H1 (cell line): ENCODE data around the gene HS3ST5. TPM values are rescaled to one million over a fixed set of nuclear protein-coding genes. Genes with fewer than 3 reads are reported as not detected.

Source experiments
- CTCF ChIA-PET: fragments of 300-600 bp; sonication (Branson Sonifier 250); formaldehyde crosslinking; loops from one replicate; lab custom pipeline; 2021; ENCODE audit not compliant: partially characterized antibody; lab: Charles Lee
- POLR2A ChIA-PET: fragments of 300-600 bp; sonication (Branson Sonifier 250); formaldehyde crosslinking; loops from one replicate; lab custom pipeline; 2021; ENCODE audit warnings: inconsistent platforms; ENCODE audit not compliant: partially characterized antibody; lab: Charles Lee
- DNase-seq, 2 experiments: peaks; one replicate each; pipeline versions ENCODE4 v3.0.0 to v3.0.0-alpha.2; 2010 to 2022; ENCODE audit warnings: low spot score in 2 of 2, low read depth in 1 of 2, mixed read lengths in 1 of 2
- FAIRE-seq: peaks from 2 replicates; lab custom pipeline; 2011; peaks lifted over from hg19 to GRCh38; lab: Jason Lieb, UNC
- H2AFZ ChIP-seq: 2 replicates; pipeline ENCODE4 v1.8.1; 2012; ENCODE audit warnings: low read length, inconsistent platforms
- H2AK5ac ChIP-seq: 2 replicates; pipeline ENCODE4 v1.6.1; 2013; ENCODE audit warnings: low read depth, low read length
- H2BK120ac ChIP-seq: replicated peaks from 2 replicates; pipeline ENCODE3; 2013; ENCODE audit warnings: low read depth, low read length, inconsistent platforms
- H2BK12ac ChIP-seq: 2 replicates; pipeline ENCODE4 v1.6.1; 2013; ENCODE audit warnings: low read depth, low read length
- H2BK15ac ChIP-seq: 2 replicates; pipeline ENCODE4 v1.6.1; 2013; ENCODE audit warnings: low read length
- H2BK20ac ChIP-seq: 2 replicates; pipeline ENCODE4 v1.6.1; 2013; ENCODE audit warnings: low read length
- H2BK5ac ChIP-seq: 2 replicates; pipeline ENCODE4 v1.6.1; 2013; ENCODE audit warnings: low read depth, low read length
- H3K14ac ChIP-seq: 2 replicates; pipeline ENCODE4 v1.6.1; 2013; ENCODE audit warnings: inconsistent platforms; ENCODE audit not compliant: insufficient read length
- H3K18ac ChIP-seq: 2 replicates; pipeline ENCODE4 v1.6.1; 2013; ENCODE audit warnings: low read length; ENCODE audit errors: extremely low read depth
- H3K23ac ChIP-seq: 2 replicates; pipeline ENCODE4 v1.6.1; 2013; ENCODE audit warnings: inconsistent platforms; ENCODE audit not compliant: insufficient read length
- H3K23me2 ChIP-seq: 2 replicates; pipeline ENCODE4 v1.6.1; 2013; ENCODE audit warnings: low read depth, low read length
- H3K27ac ChIP-seq: 2 replicates; pipeline ENCODE4 v1.6.1; 2011; ENCODE audit warnings: low read depth, low read length, inconsistent platforms
- H3K27me3 ChIP-seq, 4 experiments: replicated peaks in 1 of 4; 1 replicate in 1 of 4; 2 replicates in 3 of 4; pipeline versions ENCODE4 v1.6.1 to v1.8.1; 2011 to 2013; ENCODE audit warnings: low read length in 3 of 4, mild to moderate bottlenecking in 3 of 4, inconsistent platforms in 2 of 4, mixed read lengths in 2 of 4, moderate library complexity in 1 of 4; ENCODE audit not compliant: control insufficient read depth in 3 of 4, insufficient read depth in 3 of 4; ENCODE audit errors: extremely low read depth in 1 of 4
- H3K36me3 ChIP-seq, 4 experiments: 2 replicates each; pipeline versions ENCODE4 v1.6.1 to v1.8.1; 2011 to 2013; ENCODE audit warnings: mild to moderate bottlenecking in 4 of 4, low read length in 3 of 4, moderate library complexity in 2 of 4, control low read depth in 1 of 4, inconsistent platforms in 1 of 4; ENCODE audit not compliant: insufficient read depth in 4 of 4, control insufficient read depth in 2 of 4
- H3K4ac ChIP-seq: replicated peaks from 2 replicates; pipeline ENCODE3; 2013; ENCODE audit warnings: low read length, low read depth, mixed read lengths, inconsistent platforms; ENCODE audit not compliant: insufficient read length
- H3K4me1 ChIP-seq, 4 experiments: replicated peaks in 1 of 4; 1 replicate in 1 of 4; 2 replicates in 3 of 4; pipeline versions ENCODE4 v1.6.1 to v1.8.1; 2011 to 2013; ENCODE audit warnings: low read length in 3 of 4, inconsistent platforms in 2 of 4, mixed read lengths in 1 of 4; ENCODE audit not compliant: insufficient read depth in 4 of 4, control insufficient read depth in 3 of 4
- H3K4me2 ChIP-seq, 2 experiments: 2 replicates each; pipeline versions ENCODE4 v1.6.1 to v1.8.1; 2011 to 2013; ENCODE audit warnings: low read depth in 2 of 2, low read length in 2 of 2, control low read depth in 1 of 2, inconsistent platforms in 1 of 2, mild to moderate bottlenecking in 1 of 2; ENCODE audit not compliant: insufficient read depth in 1 of 2
- H3K4me3 ChIP-seq, 4 experiments: fragments of 200-600, 300-600 bp in 1 of 4; sonication (generic), shearing (Covaris generic), sonication (Bioruptor Twin) in 1 of 4; 2 replicates each; pipeline versions ENCODE4 v1.5.1 to v1.8.1; 2011 to 2016; ENCODE audit warnings: low read length in 4 of 4, low read depth in 3 of 4, control low read depth in 2 of 4, inconsistent platforms in 2 of 4, mild to moderate bottlenecking in 2 of 4, mixed read lengths in 1 of 4, moderate library complexity in 1 of 4; ENCODE audit not compliant: insufficient read depth in 2 of 4; ENCODE audit errors: extremely low read depth in 1 of 4
- H3K56ac ChIP-seq: replicated peaks from 2 replicates; pipeline ENCODE3; 2013; ENCODE audit warnings: low read depth, mild to moderate bottlenecking, mixed read lengths, low read length, inconsistent platforms; ENCODE audit not compliant: insufficient read length
- H3K79me1 ChIP-seq: 2 replicates; pipeline ENCODE4 v1.6.1; 2013; ENCODE audit warnings: low read depth, low read length, control low read depth
- H3K79me2 ChIP-seq, 2 experiments: 2 replicates each; pipeline versions ENCODE4 v1.6.1 to v1.8.1; 2012 to 2013; ENCODE audit warnings: low read length in 2 of 2, mild to moderate bottlenecking in 2 of 2, inconsistent platforms in 1 of 2; ENCODE audit not compliant: insufficient read depth in 2 of 2, control insufficient read depth in 1 of 2
- H3K9ac ChIP-seq, 4 experiments: replicated peaks in 1 of 4; 1 replicate in 1 of 4; 2 replicates in 3 of 4; pipeline versions ENCODE4 v1.6.1 to v1.8.1; 2011 to 2013; ENCODE audit warnings: low read depth in 3 of 4, low read length in 3 of 4, control low read depth in 2 of 4, mild to moderate bottlenecking in 2 of 4, moderate library complexity in 2 of 4, inconsistent platforms in 1 of 4; ENCODE audit errors: extremely low read depth in 1 of 4
- H3K9me3 ChIP-seq, 2 experiments: 2 replicates each; pipeline versions ENCODE4 v1.6.1 to v1.8.1; 2012 to 2013; ENCODE audit warnings: mild to moderate bottlenecking in 2 of 2, moderate library complexity in 2 of 2, control low read depth in 1 of 2, inconsistent platforms in 1 of 2, low read depth in 1 of 2, low read length in 1 of 2, mixed read lengths in 1 of 2; ENCODE audit not compliant: insufficient read depth in 2 of 2
- H4K20me1 ChIP-seq, 2 experiments: replicated peaks in 1 of 2; 2 replicates each; pipeline versions ENCODE3 to v1.8.1; 2011 to 2013; ENCODE audit warnings: inconsistent platforms in 2 of 2, low read length in 2 of 2, mild to moderate bottlenecking in 1 of 2; ENCODE audit not compliant: insufficient read depth in 2 of 2, control insufficient read depth in 1 of 2
- H4K5ac ChIP-seq: 2 replicates; pipeline ENCODE4 v1.6.1; 2013; ENCODE audit warnings: low read length, low read depth, mixed read lengths, inconsistent platforms; ENCODE audit not compliant: insufficient read length
- H4K8ac ChIP-seq: 2 replicates; pipeline ENCODE4 v1.8.0; 2013; ENCODE audit warnings: mild to moderate bottlenecking, moderate library complexity, low read length, inconsistent platforms; ENCODE audit not compliant: insufficient read depth; ENCODE audit errors: extremely low read depth
- H4K91ac ChIP-seq: replicated peaks from 2 replicates; pipeline ENCODE3; 2013; ENCODE audit warnings: low read length, mixed read lengths, inconsistent platforms; ENCODE audit not compliant: insufficient read length
- ASH2L ChIP-seq: fragments of 200-600, 300-600 bp; sonication (generic); IDR thresholded peaks from one replicate; pipeline ENCODE4 v1.7.1; 2017; ENCODE audit warnings: low read length
- BCL11A ChIP-seq, 2 experiments: IDR thresholded peaks; one replicate each; pipeline ENCODE4 v1.6.1; 2011; ENCODE audit warnings: low read depth in 2 of 2, low read length in 2 of 2, mild to moderate bottlenecking in 2 of 2
- BRCA1 ChIP-seq: IDR thresholded peaks from 2 replicates; pipeline ENCODE4 v1.6.1; 2012; ENCODE audit warnings: low read depth, low read length, improper control_type of control experiment
- CBX5 ChIP-seq: fragments of 300-800, 300-1000 bp; sonication (generic); IDR thresholded peaks from 2 replicates; pipeline ENCODE4 v1.7.1; 2016; ENCODE audit warnings: antibody characterized with exemption, low read length, low read depth
- CBX8 ChIP-seq: fragments of 300-800, 300-1000 bp; sonication (generic); IDR thresholded peaks from 2 replicates; pipeline ENCODE4 v1.7.1; 2016; ENCODE audit warnings: low read depth, low read length, borderline replicate concordance
- CEBPB ChIP-seq: IDR thresholded peaks from 2 replicates; pipeline ENCODE4 v1.6.1; 2012; ENCODE audit warnings: low read depth, low read length
- CHD1 ChIP-seq: IDR thresholded peaks from 2 replicates; pipeline ENCODE4 v1.6.1; 2012; ENCODE audit warnings: low read depth, low read length, improper control_type of control experiment
- EGR1 ChIP-seq: IDR thresholded peaks from 2 replicates; pipeline ENCODE4 v1.6.1; 2011; ENCODE audit warnings: low read depth, low read length, borderline replicate concordance
- HDAC6 ChIP-seq: IDR thresholded peaks from one replicate; pipeline ENCODE4 v1.7.1; 2012; ENCODE audit warnings: low read depth, mild to moderate bottlenecking, inconsistent platforms, low read length, moderate library complexity
- POU5F1 ChIP-seq: IDR thresholded peaks from 2 replicates; pipeline ENCODE4 v1.6.1; 2011; ENCODE audit warnings: low read depth, mild to moderate bottlenecking, low read length, moderate library complexity
- RFX5 ChIP-seq: IDR thresholded peaks from 2 replicates; pipeline ENCODE4 v1.6.1; 2011; ENCODE audit warnings: low read depth, low read length, improper control_type of control experiment, borderline replicate concordance
- RNF2 ChIP-seq: fragments of 200-900, 300-1000 bp; sonication (generic); IDR thresholded peaks from 2 replicates; pipeline ENCODE4 v1.7.1; 2016; ENCODE audit warnings: borderline replicate concordance, low read depth, mild to moderate bottlenecking, antibody characterized with exemption, low read length; ENCODE audit not compliant: poor library complexity, severe bottlenecking; ENCODE audit errors: missing control alignments
- SIRT6 ChIP-seq: IDR thresholded peaks from one replicate; pipeline ENCODE4 v1.7.1; 2012; ENCODE audit warnings: low read length, inconsistent platforms
- SP1 ChIP-seq: IDR thresholded peaks from 2 replicates; pipeline ENCODE4 v1.6.1; 2011; ENCODE audit warnings: low read depth, low read length
- SUZ12 ChIP-seq: fragments of 200-600 bp; sonication (generic); IDR thresholded peaks from 2 replicates; pipeline ENCODE4 v1.6.1; 2012; ENCODE audit warnings: mild to moderate bottlenecking, inconsistent platforms, low read length, moderate library complexity, mixed read lengths
- WGBS, 2 experiments: shearing (Covaris generic) in 1 of 2; methylation state at CpG; one replicate each; pipeline versions ENCODE4 v1.1.6 to v1.1.7; 2013 to 2015; ENCODE audit warnings: low lambda C conversion rate in 2 of 2, mixed read lengths in 2 of 2, inconsistent platforms in 1 of 2, low coverage in 1 of 2, missing lambda C conversion rate in 1 of 2; ENCODE audit not compliant: insufficient replicate concordance in 2 of 2, insufficient coverage in 1 of 2, insufficient read length in 1 of 2; ENCODE audit errors: extremely low coverage in 1 of 2, missing lambda C conversion rate in 1 of 2; 5-methylcytosine and 5-hydroxymethylcytosine counted together
- polyA plus RNA-seq, 7 experiments: library from polyadenylated mRNA; depleted of rRNA in 3 of 7; stranded (reverse) in 5 of 7; unstranded in 2 of 7; fragments of >200 nt in 5 of 7; fragments of 200-250 nt in 2 of 7; gene quantifications; 1 replicate in 5 of 7; 2 replicates in 1 of 7; 4 replicates in 1 of 7; pipeline versions ENCODE4 v1.2.1 to v1.2.3, GENCODE V29; 2011 to 2013; ENCODE audit warnings: missing spikeins in 2 of 7, mixed read lengths in 2 of 7
- total RNA-seq: library from RNA; stranded (reverse); fragmentation: NEBNext Ultra II Directional; extraction: Animal tissue kit (Norgen Biotek cat#: 25700); gene quantifications from 2 replicates; pipeline ENCODE4 v1.2.1, GENCODE V29; 2021

Gene HS3ST5
- total and polyA plus RNA-seq, 2 of the 8 experiments (the other 6 are each of a cell fraction or from before 2014, with no cell fraction given): 1.2 to 9.9 TPM

DNA sequence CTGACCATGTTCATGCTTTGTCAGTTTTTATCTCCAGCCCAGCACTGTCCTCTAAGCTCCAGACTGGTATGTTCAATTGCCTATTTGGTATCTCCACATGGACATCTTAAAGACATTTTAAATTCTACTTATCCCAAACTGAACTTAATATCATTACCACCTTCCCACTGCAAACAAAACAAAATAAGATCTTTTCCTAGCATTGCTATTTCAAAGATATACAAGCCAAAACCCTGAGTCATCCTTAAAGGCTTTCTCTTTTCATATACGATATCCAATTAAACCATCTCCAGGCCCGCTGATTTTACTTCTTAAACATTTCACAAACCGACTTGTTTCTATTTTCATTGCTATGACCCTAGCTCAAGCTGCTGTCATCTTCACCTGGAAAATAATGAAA is 35.1 kb upstream of the HS3ST5 start:
- H3K79me1 ChIP-seq: no peaks in the 10 kb centered on the region
- TF ChIP-seq POU5F1 (no peak), RFX5 (no peak), ASH2L (no peak), CHD1 (no peak), EGR1 (no peak), CBX5 (no peak), SUZ12 (no peak), RNF2 (no peak), SP1 (no peak), SIRT6 (no peak), BRCA1 (no peak), BCL11A (IDR thresholded peaks at IDR 0.05; ENCODE audit: low read depth in 2 of 2, low read length in 2 of 2) (no peak), HDAC6 (no peak), CBX8 (no peak), CEBPB (no peak)
- TF ChIP-seq, all 59 proteins: peak for 0
- H2BK15ac ChIP-seq: no peak overlapping the region
- no peaks in the 10 kb centered on the region for H3K23me2 ChIP-seq
- H3K27me3 ChIP-seq: no peaks in the 10 kb centered on the region
- no peak overlapping the region for H3K14ac ChIP-seq
- no peak overlapping the region; the same call in 1 of the 2 replicates for H2BK20ac ChIP-seq
- H2AFZ ChIP-seq: no peak overlapping the region
- no peak overlapping the region for H3K4me3 ChIP-seq
- no peak overlapping the region; the same call in 1 of the 2 replicates for H2BK12ac ChIP-seq
- H3K27ac ChIP-seq: no peak overlapping the region
- no peak overlapping the region for H4K91ac ChIP-seq
- no peak overlapping the region for H3K23ac ChIP-seq
- H2BK120ac ChIP-seq: peak overlapping the region; percentile 7
- no peak overlapping the region for H4K8ac ChIP-seq
- DNase-seq: no peak
- H4K5ac ChIP-seq: no peak overlapping the region
- H3K4me1 ChIP-seq: peaks cover 0 to 9% (median 4%) of the 10 kb centered on the region in 4 experiments; a peak in 2 of 7 replicates
- H3K4ac ChIP-seq: no peak overlapping the region
- ChIA-PET CTCF (interaction anchor here (1.5 kb wide), 1 partner anchor 34 kb away, joined by 5 read pairs; no protein-coding TSS in a partner anchor), POLR2A (interaction anchor here (2.3 kb wide), 1 partner anchor 9 kb away, joined by 10 read pairs; no protein-coding TSS in a partner anchor)
- H3K18ac ChIP-seq: no peak overlapping the region
- no peak overlapping the region for H2AK5ac ChIP-seq
- no peaks in the 10 kb centered on the region for H3K9me3 ChIP-seq
- no peak overlapping the region for H2BK5ac ChIP-seq
- H3K56ac ChIP-seq: no peak overlapping the region
- no peak for FAIRE-seq
- no peak overlapping the region for H3K9ac ChIP-seq
- no peaks in the 10 kb centered on the region for H3K36me3 ChIP-seq
- H3K4me2 ChIP-seq: no peak overlapping the region
- WGBS, 2 experiments: 87% methylated on average over 3 of the region's 3 CpGs; no CpG with 5 or more reads in 1 of the 2 experiments
- no peaks in the 10 kb centered on the region for H3K79me2 ChIP-seq
- no peaks in the 10 kb centered on the region for H4K20me1 ChIP-seq
